ENCODE results near the gene SPZ1.
"Not testable (repeated sequence)": the region's sequence is repeated elsewhere in the genome, so short reads cannot be mapped to it uniquely, and the experiment has no call there.

The SPZ1 gene

GRCh38 chr5:80319702-80320101, at the start of gene SPZ1:
Gene SPZ1, plus strand, starts transcription at chr5:80320002. Its CDS starts 214 bp downstream, at chr5:80320216.
- DNase-seq: no peak

- not testable (repeated sequence) for DNase-seq
Measured at GRCh38 chr5:80270543-80270942, 49.3 kb upstream of the SPZ1 start.

- DNase-seq: no peak
Measured at GRCh38 chr5:80275347-80275746, 44.5 kb upstream of the SPZ1 start.

- no peak for DNase-seq
Measured at GRCh38 chr5:80276186-80276585, 43.6 kb upstream of the SPZ1 start.

- no peak for DNase-seq
Measured at GRCh38 chr5:80277191-80277590, 42.6 kb upstream of the SPZ1 start.

GRCh38 chr5:80282054-80282453, 37.7 kb upstream of the SPZ1 start:
- no peak for DNase-seq

GRCh38 chr5:80283360-80283759, 36.4 kb upstream of the SPZ1 start:
- DNase-seq: no peak

- DNase-seq: no peak
Measured at GRCh38 chr5:80284720-80285119, 35.1 kb upstream of the SPZ1 start.

- DNase-seq: no peak
Measured at GRCh38 chr5:80288177-80288576, 31.6 kb upstream of the SPZ1 start.

GRCh38 chr5:80289320-80289719, 30.5 kb upstream of the SPZ1 start:
- no peak for DNase-seq

GRCh38 chr5:80291761-80292160, 28.0 kb upstream of the SPZ1 start:
- no peak for DNase-seq

GRCh38 chr5:80296121-80296520, 23.7 kb upstream of the SPZ1 start:
- DNase-seq: no peak

GRCh38 chr5:80299601-80300000, 20.2 kb upstream of the SPZ1 start:
- no peak for DNase-seq

- DNase-seq: no peak
Measured at GRCh38 chr5:80300125-80300524, 19.7 kb upstream of the SPZ1 start.

GRCh38 chr5:80300796-80301195, 19.0 kb upstream of the SPZ1 start:
- DNase-seq: not testable (repeated sequence)

- DNase-seq: not testable (repeated sequence)
Measured at GRCh38 chr5:80301342-80301741, 18.5 kb upstream of the SPZ1 start.

GRCh38 chr5:80302636-80303035, 17.2 kb upstream of the SPZ1 start:
- DNase-seq: no peak

GRCh38 chr5:80308526-80308925, 11.3 kb upstream of the SPZ1 start:
- DNase-seq: no peak

GRCh38 chr5:80309871-80310665, 9.7 kb upstream of the SPZ1 start:
- DNase-seq: no peak

- no peak for DNase-seq
Measured at GRCh38 chr5:80315244-80315643, 4.6 kb upstream of the SPZ1 start.

- DNase-seq: no peak
Measured at GRCh38 chr5:80318212-80318611, 1.6 kb upstream of the SPZ1 start.

GRCh38 chr5:80324912-80325311, 5.1 kb downstream of the SPZ1 start:
- DNase-seq: no peak

GRCh38 chr5:80326468-80326867, 6.7 kb downstream of the SPZ1 start:
- no peak for DNase-seq

GRCh38 chr5:80337379-80337778, 17.6 kb downstream of the SPZ1 start:
- no peak for DNase-seq

GRCh38 chr5:80339116-80339515, 19.3 kb downstream of the SPZ1 start:
- no peak for DNase-seq
